GM06990 (cell line): ENCODE results near the gene RSRC1.
"Not testable (repeated sequence)": the region's sequence is repeated elsewhere in the genome, so short reads cannot be mapped to it uniquely, and the experiment has no call there.

ENCODE experiments used
- DNase-seq: peaks from one replicate; pipeline ENCODE4 v3.0.0-alpha.2; 2011; ENCODE audit not compliant: insufficient read length; ENCODE audit errors: extremely low read depth
- H3K27me3 ChIP-seq: replicated peaks from 2 replicates; pipeline ENCODE4 v1.6.0; 2011; ENCODE audit warnings: low read length; ENCODE audit not compliant: control insufficient read depth, insufficient read depth
- H3K36me3 ChIP-seq: 2 replicates; pipeline ENCODE4 v1.5.1; 2011; ENCODE audit warnings: low read length; ENCODE audit not compliant: control insufficient read depth, insufficient read depth
- H3K4me3 ChIP-seq: replicated peaks from 2 replicates; pipeline ENCODE4 v1.5.1; 2011; ENCODE audit warnings: low read depth, mild to moderate bottlenecking, control low read depth, low read length
- TF ChIP-seq, protein P1 (sequence below): IDR thresholded peaks from 2 replicates; pipeline ENCODE4 v1.5.1; 2011; ENCODE audit warnings: low read length, control low read depth, mild to moderate bottlenecking, inconsistent platforms; ENCODE audit not compliant: insufficient read depth, poor library complexity, severe bottlenecking

Gene RSRC1

DNA sequence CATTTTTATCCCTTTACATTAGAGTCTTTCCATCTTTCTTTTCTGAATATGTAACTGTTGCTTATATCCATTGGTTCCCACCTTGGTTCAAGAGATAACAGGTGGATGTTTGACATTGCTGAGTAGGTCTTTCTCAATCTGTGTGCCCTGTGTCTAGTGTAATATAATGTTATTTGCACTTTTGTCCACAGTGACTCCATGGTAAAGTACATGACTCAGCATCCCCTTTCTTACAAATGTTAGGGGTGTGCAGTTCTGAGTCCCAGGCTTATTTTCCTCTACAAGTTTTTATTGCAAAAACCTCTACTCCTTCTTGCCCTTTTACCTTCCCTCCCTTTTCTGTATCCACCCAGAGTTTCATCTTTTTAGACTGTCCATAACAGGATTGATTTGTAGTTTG, 116.5 kb downstream of the RSRC1 start:
- Histone ChIP-seq H3K36me3 (no peaks in the 10 kb centered on the region), H3K4me3 (no peak overlapping the region), H3K27me3 (no peaks in the 10 kb centered on the region)
- no peak for DNase-seq
- TF ChIP-seq, protein P1, sequence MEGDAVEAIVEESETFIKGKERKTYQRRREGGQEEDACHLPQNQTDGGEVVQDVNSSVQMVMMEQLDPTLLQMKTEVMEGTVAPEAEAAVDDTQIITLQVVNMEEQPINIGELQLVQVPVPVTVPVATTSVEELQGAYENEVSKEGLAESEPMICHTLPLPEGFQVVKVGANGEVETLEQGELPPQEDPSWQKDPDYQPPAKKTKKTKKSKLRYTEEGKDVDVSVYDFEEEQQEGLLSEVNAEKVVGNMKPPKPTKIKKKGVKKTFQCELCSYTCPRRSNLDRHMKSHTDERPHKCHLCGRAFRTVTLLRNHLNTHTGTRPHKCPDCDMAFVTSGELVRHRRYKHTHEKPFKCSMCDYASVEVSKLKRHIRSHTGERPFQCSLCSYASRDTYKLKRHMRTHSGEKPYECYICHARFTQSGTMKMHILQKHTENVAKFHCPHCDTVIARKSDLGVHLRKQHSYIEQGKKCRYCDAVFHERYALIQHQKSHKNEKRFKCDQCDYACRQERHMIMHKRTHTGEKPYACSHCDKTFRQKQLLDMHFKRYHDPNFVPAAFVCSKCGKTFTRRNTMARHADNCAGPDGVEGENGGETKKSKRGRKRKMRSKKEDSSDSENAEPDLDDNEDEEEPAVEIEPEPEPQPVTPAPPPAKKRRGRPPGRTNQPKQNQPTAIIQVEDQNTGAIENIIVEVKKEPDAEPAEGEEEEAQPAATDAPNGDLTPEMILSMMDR: no peak

DNA sequence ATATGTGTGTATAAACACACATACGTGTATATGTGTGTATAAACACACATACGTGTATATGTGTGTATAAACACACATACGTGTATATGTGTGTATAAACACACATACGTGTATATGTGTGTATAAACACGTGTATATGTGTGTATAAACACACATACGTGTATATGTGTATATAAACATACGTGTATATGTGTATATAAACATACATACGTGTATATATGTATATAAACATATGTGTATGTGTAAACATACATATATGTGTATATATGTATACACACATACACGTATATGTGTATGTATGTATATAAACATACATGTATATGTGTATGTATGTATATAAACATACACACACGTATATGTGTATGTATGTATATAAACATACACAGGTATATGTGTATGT, 119.1 kb downstream of the RSRC1 start:
- not testable (repeated sequence) for H3K4me3 ChIP-seq, DNase-seq, H3K27me3 ChIP-seq, H3K36me3 ChIP-seq

DNA sequence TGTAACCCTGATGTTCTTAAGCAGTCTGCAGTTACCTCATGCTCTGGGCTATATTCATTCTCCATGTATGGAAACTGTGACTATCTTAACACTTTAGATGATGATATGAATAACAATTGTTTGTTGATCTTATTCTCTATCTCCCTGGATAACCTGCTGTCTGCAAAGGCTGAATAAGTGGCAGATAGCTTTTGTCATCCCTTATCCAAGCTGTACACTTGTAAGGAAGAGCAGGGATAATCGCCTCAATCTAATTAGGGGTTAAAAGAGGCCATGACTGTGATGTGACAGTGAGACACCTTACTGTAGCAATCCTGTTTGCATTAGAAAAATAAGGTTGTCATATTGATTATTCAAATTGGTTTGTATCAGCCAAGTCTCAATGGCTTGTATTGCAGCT, 123.9 kb downstream of the RSRC1 start:
- H3K27me3 ChIP-seq: no peaks in the 10 kb centered on the region
- TF ChIP-seq, protein P1: no peak
- DNase-seq: no peak

DNA sequence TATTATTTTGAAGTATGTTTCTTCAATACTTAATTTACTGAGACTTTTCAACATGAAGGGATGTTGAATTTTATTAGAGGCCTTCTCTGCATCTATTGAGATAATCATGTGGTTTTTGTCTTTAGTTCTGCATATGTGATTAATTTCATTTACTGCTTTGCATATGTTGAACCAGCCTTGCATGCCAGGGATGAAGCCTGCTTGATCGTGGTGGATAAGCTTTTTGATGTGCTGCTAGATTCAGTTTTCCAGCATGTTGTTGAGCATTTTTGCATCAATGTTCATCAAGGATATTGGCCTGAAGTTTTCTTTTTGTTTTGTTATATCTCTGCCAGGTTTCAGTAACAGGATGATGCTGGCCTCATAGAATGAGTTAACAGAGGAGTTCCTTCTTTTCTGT, 134.4 kb downstream of the RSRC1 start:
- H3K4me3 ChIP-seq: no peak overlapping the region
- no peak for DNase-seq

More for the DNA sequence above, 123.9 kb downstream of the RSRC1 start:
- no peak overlapping the region for H3K4me3 ChIP-seq
- no peaks in the 10 kb centered on the region for H3K36me3 ChIP-seq

DNA sequence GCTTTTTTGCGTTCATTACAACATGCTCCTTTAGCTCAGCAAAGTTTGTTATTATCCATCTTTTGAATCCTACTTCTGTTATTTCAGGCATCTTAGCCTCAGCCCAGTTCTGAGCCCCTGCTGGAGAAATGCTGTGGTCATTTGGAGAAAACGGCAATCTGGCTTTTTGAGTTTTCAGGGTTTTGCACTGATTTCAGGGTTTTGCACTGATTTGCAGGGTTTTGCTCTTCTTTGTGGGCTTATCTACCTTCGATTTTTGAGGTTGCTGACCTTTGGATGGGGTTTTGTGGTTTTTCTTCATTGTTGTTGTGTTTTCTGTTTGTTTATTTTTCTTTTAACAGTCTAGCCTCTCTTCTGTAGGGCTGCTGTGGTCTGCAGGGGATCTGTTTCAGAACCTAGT, 137.4 kb downstream of the RSRC1 start:
- DNase-seq: no peak
- H3K27me3 ChIP-seq: no peaks in the 10 kb centered on the region
- H3K36me3 ChIP-seq: no peaks in the 10 kb centered on the region
- TF ChIP-seq, protein P1: no peak
- no peak overlapping the region for H3K4me3 ChIP-seq

More for the DNA sequence above, 134.4 kb downstream of the RSRC1 start:
- no peaks in the 10 kb centered on the region for H3K36me3 ChIP-seq
- TF ChIP-seq, protein P1: no peak
- no peaks in the 10 kb centered on the region for H3K27me3 ChIP-seq

DNA sequence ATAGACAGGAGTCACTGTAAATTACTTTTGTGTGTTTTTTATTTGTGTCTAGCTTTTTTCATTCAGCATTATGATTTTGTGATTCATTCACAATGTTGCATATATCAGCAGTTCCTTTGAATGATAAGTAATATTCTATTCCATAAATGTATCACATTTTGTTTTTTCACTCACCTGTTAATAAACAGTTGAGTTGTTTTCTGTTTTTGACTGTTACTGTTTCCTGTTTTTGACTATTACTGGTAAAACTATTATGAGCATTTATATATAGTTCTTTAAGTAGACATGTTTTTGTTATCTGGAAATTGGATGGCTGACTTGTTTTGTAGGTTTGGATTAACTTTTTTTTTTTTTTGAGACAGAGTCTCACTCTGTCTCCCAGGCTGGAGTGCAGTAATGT, 138.4 kb downstream of the RSRC1 start:
- Histone ChIP-seq H3K27me3 (no peaks in the 10 kb centered on the region), H3K36me3 (no peaks in the 10 kb centered on the region), H3K4me3 (no peak overlapping the region)
- TF ChIP-seq, protein P1: no peak
- DNase-seq: no peak
